ENCODE results near the gene ALKBH8.

The ALKBH8 gene

GRCh38 chr11:107550304-107550703 is 15.2 kb downstream of the ALKBH8 start:
- Histone ChIP-seq H2BK5ac (ENCODE audit: low read depth, low read length, poor library complexity, severe bottlenecking) (no peak overlapping the region), H3K4me1 (ENCODE audit: control insufficient read depth, insufficient read depth, low read depth, low read length) (no peaks in the 10 kb centered on the region), H3K4ac (ENCODE audit: low read depth in 1 of 2, low read length in 2 of 2) (no peak overlapping the region), H2BK12ac (ENCODE audit: low read length in 2 of 2) (no peak overlapping the region), H3K14ac (ENCODE audit: low read length in 2 of 2) (no peak overlapping the region), H3K36me3 (ENCODE audit: control insufficient read depth in 1 of 2, insufficient read depth in 2 of 2, low read depth in 1 of 2, low read length in 2 of 2) (peaks cover 2 to 43% of the 10 kb centered on the region in 2 experiments), H3K27ac (ENCODE audit: low read length, poor library complexity, severe bottlenecking) (no peak overlapping the region), H3K18ac (ENCODE audit: low read depth in 1 of 2, low read length in 2 of 2) (no peak overlapping the region), H4K8ac (ENCODE audit: low read length) (no peak overlapping the region), H3K79me1 (replicated peaks; ENCODE audit: low read length, poor library complexity, severe bottlenecking) (no peaks in the 10 kb centered on the region), H3K4me3 (ENCODE audit: insufficient read depth in 1 of 2, low read depth in 1 of 2, low read length in 2 of 2) (no peak overlapping the region), H3K9me3 (ENCODE audit: control insufficient read depth, low read length) (no peaks in the 10 kb centered on the region), H4K91ac (ENCODE audit: low read length) (no peak overlapping the region), H2BK15ac (ENCODE audit: low read depth, poor library complexity, severe bottlenecking) (no peak overlapping the region), H2AK5ac (ENCODE audit: low read length, severe bottlenecking) (no peak overlapping the region), H3K23ac (ENCODE audit: low read length in 2 of 2) (no peak overlapping the region), H3K27me3 (ENCODE audit: control insufficient read depth in 1 of 2, insufficient read depth in 1 of 2, low read length in 2 of 2) (no peaks in the 10 kb centered on the region), H3K4me2 (ENCODE audit: low read length, poor library complexity, severe bottlenecking) (no peak overlapping the region), H3K9ac (ENCODE audit: low read length) (no peak overlapping the region), H2AFZ (ENCODE audit: low read depth, low read length) (no peak overlapping the region), H2BK120ac (ENCODE audit: low read depth, low read length) (no peak overlapping the region)
- 90% methylated on average over 4 of the region's 4 CpGs for WGBS
- DNase-seq: no peak

- Histone ChIP-seq H2AK5ac (ENCODE audit: low read length, severe bottlenecking) (no peak overlapping the region), H3K36me3 (ENCODE audit: control insufficient read depth in 1 of 2, insufficient read depth in 2 of 2, low read depth in 1 of 2, low read length in 2 of 2) (peaks cover 2 to 43% of the 10 kb centered on the region in 2 experiments), H3K4ac (ENCODE audit: low read depth in 1 of 2, low read length in 2 of 2) (no peak overlapping the region), H2BK12ac (ENCODE audit: low read length in 2 of 2) (no peak overlapping the region), H3K4me3 (ENCODE audit: insufficient read depth in 1 of 2, low read depth in 1 of 2, low read length in 2 of 2) (no peak overlapping the region), H3K9ac (ENCODE audit: low read length) (no peak overlapping the region), H3K14ac (ENCODE audit: low read length in 2 of 2) (no peak overlapping the region), H3K27ac (ENCODE audit: low read length, poor library complexity, severe bottlenecking) (no peak overlapping the region), H3K4me2 (ENCODE audit: low read length, poor library complexity, severe bottlenecking) (no peak overlapping the region), H2BK5ac (ENCODE audit: low read depth, low read length, poor library complexity, severe bottlenecking) (no peak overlapping the region), H4K8ac (ENCODE audit: low read length) (no peak overlapping the region), H3K18ac (ENCODE audit: low read depth in 1 of 2, low read length in 2 of 2) (no peak overlapping the region), H2AFZ (ENCODE audit: low read depth, low read length) (no peak overlapping the region), H3K23ac (ENCODE audit: low read length in 2 of 2) (no peak overlapping the region), H3K79me1 (replicated peaks; ENCODE audit: low read length, poor library complexity, severe bottlenecking) (no peaks in the 10 kb centered on the region), H3K9me3 (ENCODE audit: control insufficient read depth, low read length) (no peaks in the 10 kb centered on the region), H2BK15ac (ENCODE audit: low read depth, poor library complexity, severe bottlenecking) (no peak overlapping the region), H3K4me1 (ENCODE audit: control insufficient read depth, insufficient read depth, low read depth, low read length) (no peaks in the 10 kb centered on the region), H3K27me3 (ENCODE audit: control insufficient read depth in 1 of 2, insufficient read depth in 1 of 2, low read length in 2 of 2) (no peaks in the 10 kb centered on the region), H4K91ac (ENCODE audit: low read length) (no peak overlapping the region), H2BK120ac (ENCODE audit: low read depth, low read length) (no peak overlapping the region)
- no peak for DNase-seq
- WGBS: 100% methylated on average over 2 of the region's 2 CpGs
These were observed 15.6 kb downstream of the ALKBH8 start for GRCh38 chr11:107549954-107550285.

GRCh38 chr11:107549253-107549953 is 16.1 kb downstream of the ALKBH8 start:
- Histone ChIP-seq H3K14ac (ENCODE audit: low read length in 2 of 2) (no peak overlapping the region), H3K27me3 (ENCODE audit: control insufficient read depth in 1 of 2, insufficient read depth in 1 of 2, low read length in 2 of 2) (no peaks in the 10 kb centered on the region), H2BK5ac (ENCODE audit: low read depth, low read length, poor library complexity, severe bottlenecking) (no peak overlapping the region), H3K27ac (ENCODE audit: low read length, poor library complexity, severe bottlenecking) (no peak overlapping the region), H2BK12ac (ENCODE audit: low read length in 2 of 2) (no peak overlapping the region), H2BK15ac (ENCODE audit: low read depth, poor library complexity, severe bottlenecking) (no peak overlapping the region), H2AFZ (ENCODE audit: low read depth, low read length) (no peak overlapping the region), H3K18ac (ENCODE audit: low read depth in 1 of 2, low read length in 2 of 2) (no peak overlapping the region), H4K91ac (ENCODE audit: low read length) (no peak overlapping the region), H3K79me1 (replicated peaks; ENCODE audit: low read length, poor library complexity, severe bottlenecking) (no peaks in the 10 kb centered on the region), H4K8ac (ENCODE audit: low read length) (no peak overlapping the region), H3K9ac (ENCODE audit: low read length) (peak overlapping the region; percentile 12), H3K4me3 (ENCODE audit: insufficient read depth in 1 of 2, low read depth in 1 of 2, low read length in 2 of 2) (no peak overlapping the region), H3K23ac (ENCODE audit: low read length in 2 of 2) (no peak overlapping the region), H3K4ac (ENCODE audit: low read depth in 1 of 2, low read length in 2 of 2) (no peak overlapping the region), H3K4me2 (ENCODE audit: low read length, poor library complexity, severe bottlenecking) (no peak overlapping the region), H3K36me3 (ENCODE audit: control insufficient read depth in 1 of 2, insufficient read depth in 2 of 2, low read depth in 1 of 2, low read length in 2 of 2) (peaks cover 2 to 43% of the 10 kb centered on the region in 2 experiments), H2BK120ac (ENCODE audit: low read depth, low read length) (no peak overlapping the region), H3K9me3 (ENCODE audit: control insufficient read depth, low read length) (no peaks in the 10 kb centered on the region), H2AK5ac (ENCODE audit: low read length, severe bottlenecking) (no peak overlapping the region), H3K4me1 (ENCODE audit: control insufficient read depth, insufficient read depth, low read depth, low read length) (no peaks in the 10 kb centered on the region)
- peak; percentile 51 for DNase-seq
- WGBS: 89% methylated on average over 6 of the region's 6 CpGs

- Histone ChIP-seq H3K27me3 (ENCODE audit: control insufficient read depth in 1 of 2, insufficient read depth in 1 of 2, low read length in 2 of 2) (no peaks in the 10 kb centered on the region), H3K4me3 (ENCODE audit: insufficient read depth in 1 of 2, low read depth in 1 of 2, low read length in 2 of 2) (no peak overlapping the region), H3K79me1 (replicated peaks; ENCODE audit: low read length, poor library complexity, severe bottlenecking) (no peaks in the 10 kb centered on the region), H2BK12ac (ENCODE audit: low read length in 2 of 2) (no peak overlapping the region), H3K14ac (ENCODE audit: low read length in 2 of 2) (no peak overlapping the region), H3K18ac (ENCODE audit: low read depth in 1 of 2, low read length in 2 of 2) (no peak overlapping the region), H3K9ac (ENCODE audit: low read length) (no peak overlapping the region), H3K4ac (ENCODE audit: low read depth in 1 of 2, low read length in 2 of 2) (no peak overlapping the region), H3K27ac (ENCODE audit: low read length, poor library complexity, severe bottlenecking) (no peak overlapping the region), H3K4me2 (ENCODE audit: low read length, poor library complexity, severe bottlenecking) (no peak overlapping the region), H3K9me3 (ENCODE audit: control insufficient read depth, low read length) (no peaks in the 10 kb centered on the region), H2AK5ac (ENCODE audit: low read length, severe bottlenecking) (no peak overlapping the region), H4K91ac (ENCODE audit: low read length) (no peak overlapping the region), H2BK120ac (ENCODE audit: low read depth, low read length) (no peak overlapping the region), H2AFZ (ENCODE audit: low read depth, low read length) (no peak overlapping the region), H4K8ac (ENCODE audit: low read length) (no peak overlapping the region), H3K23ac (ENCODE audit: low read length in 2 of 2) (no peak overlapping the region), H2BK5ac (ENCODE audit: low read depth, low read length, poor library complexity, severe bottlenecking) (no peak overlapping the region), H3K4me1 (ENCODE audit: control insufficient read depth, insufficient read depth, low read depth, low read length) (no peaks in the 10 kb centered on the region), H2BK15ac (ENCODE audit: low read depth, poor library complexity, severe bottlenecking) (no peak overlapping the region), H3K36me3 (ENCODE audit: control insufficient read depth in 1 of 2, insufficient read depth in 2 of 2, low read depth in 1 of 2, low read length in 2 of 2) (peaks cover 2 to 32% of the 10 kb centered on the region in 2 experiments)
- WGBS: 100% methylated on average over 3 of the region's 4 CpGs
- DNase-seq: no peak
These were observed 17.6 kb downstream of the ALKBH8 start for GRCh38 chr11:107547961-107548360.

Measured in mesenchymal stem cell (in vitro differentiated cells and primary cell).